DMS 273 (cell line): Measurements from ENCODE around the gene GRIN2A.
"Not testable (repeated sequence)": the region's sequence is repeated elsewhere in the genome, so short reads cannot be mapped to it uniquely, and the experiment has no call there.

ENCODE experiments used
- DNase-seq: peaks from one replicate; lab custom pipeline; 2025; ENCODE audit not compliant: unreplicated experiment; lab: John Stamatoyannopoulos, UW

GRIN2A gene

DNA sequence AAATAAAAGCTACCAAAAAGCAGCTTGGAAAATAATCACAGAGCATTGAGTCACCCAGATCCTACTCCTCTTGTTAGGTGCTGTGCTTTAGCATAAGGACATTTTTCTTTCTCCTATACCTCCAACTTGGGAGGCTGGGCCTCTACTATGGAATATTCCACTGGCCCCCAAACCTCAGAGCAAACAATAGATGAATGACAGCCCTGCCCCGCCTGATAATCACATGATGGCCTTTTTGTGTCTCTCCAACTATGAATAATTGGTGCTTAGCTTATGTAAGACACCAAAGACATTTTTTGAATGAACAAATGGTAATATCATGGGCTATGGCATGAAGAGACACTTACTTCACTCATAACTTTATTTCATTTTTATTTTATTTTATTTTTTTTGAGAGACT lies 250.2 kb downstream of the GRIN2A start:
- DNase-seq, result no peak

DNA sequence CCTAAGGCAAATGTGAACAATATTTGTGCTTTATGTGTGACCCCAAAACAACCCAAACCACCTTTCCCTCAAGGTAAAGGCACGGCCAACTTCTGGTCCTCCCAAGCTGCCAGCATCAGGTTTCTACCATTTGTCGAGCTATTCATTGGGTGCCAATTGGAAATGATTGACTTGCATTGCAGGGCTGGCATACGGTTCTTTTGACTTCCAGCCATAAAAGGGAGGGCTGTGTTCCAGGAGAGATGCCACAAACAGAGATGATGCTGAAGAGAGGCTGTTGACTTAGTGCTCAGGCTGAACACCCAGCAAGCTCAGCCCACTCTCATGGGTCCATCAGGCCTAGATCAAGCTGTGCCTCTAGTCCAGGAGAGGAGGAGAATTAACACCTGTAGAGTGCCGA lies 252.4 kb downstream of the GRIN2A start:
- peak; percentile 25 for DNase-seq

DNA sequence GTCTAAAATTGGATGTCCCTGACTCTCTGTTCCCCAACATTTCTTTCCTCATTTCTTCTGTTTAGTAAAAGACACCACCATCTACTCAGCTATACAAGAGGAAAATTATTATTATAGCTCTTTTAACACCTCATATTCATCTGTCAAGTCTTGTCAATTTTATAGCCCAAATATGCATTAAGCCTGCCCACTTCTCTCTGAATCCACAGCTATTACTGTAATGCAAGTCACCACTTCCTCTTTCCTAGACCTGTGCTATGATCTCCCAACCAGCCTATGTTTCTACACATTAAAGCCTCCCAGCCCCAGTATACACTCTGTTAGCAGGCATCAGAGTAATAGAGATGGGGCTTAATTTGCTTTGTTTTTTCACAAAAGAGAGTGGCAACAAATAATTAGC lies 252.9 kb downstream of the GRIN2A start:
- DNase-seq, result no peak

DNA sequence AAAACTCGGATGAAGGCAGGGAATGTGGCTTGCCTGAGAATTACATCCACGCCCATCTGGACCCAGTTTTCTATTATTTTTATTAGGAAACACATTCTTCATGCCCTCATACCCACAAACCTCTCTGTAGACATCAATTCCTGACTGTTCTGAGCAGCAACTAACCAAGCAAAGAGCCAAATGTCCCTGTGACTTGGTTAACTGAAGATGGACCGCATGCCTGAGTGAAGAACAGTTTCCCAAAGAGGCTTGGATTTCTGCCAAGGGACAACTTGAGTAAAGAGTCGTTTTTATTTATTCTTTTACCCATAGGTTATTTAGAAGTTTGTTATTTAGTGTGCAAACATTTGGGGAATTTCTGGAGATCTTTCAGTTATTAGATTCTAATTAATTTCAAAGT lies 259.8 kb downstream of the GRIN2A start:
- peak; percentile 9 for DNase-seq

DNA sequence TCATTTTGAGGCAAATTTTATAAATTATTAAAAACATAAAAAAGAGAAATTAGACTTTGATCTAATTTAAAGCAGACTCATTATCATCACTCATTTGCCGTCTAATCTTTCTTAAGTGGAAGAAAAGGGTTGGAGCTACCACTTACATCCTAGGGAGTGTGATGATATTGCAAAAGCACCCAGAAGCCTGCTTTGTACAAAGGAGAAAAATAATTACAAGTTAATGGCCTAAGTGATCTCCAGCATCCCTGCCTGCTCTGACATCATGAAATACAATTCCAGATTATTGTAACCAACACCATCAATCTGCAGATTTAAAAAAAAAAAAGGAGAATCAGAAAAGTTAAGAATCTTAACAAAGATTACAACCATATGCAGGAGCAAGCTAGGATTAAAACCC lies 260.2 kb downstream of the GRIN2A start:
- DNase-seq, result no peak

DNA sequence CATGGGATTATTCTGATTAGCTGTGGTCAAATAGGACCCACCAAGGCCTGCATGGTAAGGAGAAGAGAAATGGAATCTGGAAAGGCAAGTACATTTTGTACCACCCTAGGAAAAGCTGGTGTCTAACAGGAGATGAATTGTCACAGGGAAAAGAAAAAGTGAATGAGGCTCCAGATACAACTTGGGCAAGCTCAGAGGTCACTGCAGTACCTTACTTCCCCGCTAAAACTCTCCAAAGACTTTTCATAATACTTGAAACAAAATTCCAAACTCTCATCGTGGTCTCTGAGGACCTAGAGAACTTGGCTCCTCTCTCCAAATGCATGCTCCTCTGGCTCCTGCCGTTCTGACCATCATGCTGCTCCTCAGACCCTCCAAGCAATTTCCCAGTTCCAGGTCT lies 262.8 kb downstream of the GRIN2A start:
- DNase-seq, result no peak

DNA sequence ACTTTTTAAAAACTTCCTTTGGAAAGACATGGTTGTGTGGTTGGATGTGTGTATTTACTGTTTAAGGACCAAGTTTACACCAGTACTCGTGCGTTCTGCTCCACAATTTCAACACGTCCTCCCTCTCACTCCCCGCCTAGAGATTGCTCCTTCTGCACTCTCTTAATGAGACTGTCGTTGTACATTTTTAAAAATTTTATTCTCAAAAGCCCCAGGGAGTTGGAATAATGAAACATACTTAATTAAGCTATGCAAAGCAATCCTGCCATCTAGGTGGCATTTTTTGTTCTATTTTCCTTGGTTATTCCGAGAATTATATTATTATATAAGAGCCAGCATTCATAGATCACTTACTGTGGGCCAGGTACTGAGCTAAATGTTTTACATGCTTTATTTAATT lies 264.5 kb downstream of the GRIN2A start:
- no peak for DNase-seq

DNA sequence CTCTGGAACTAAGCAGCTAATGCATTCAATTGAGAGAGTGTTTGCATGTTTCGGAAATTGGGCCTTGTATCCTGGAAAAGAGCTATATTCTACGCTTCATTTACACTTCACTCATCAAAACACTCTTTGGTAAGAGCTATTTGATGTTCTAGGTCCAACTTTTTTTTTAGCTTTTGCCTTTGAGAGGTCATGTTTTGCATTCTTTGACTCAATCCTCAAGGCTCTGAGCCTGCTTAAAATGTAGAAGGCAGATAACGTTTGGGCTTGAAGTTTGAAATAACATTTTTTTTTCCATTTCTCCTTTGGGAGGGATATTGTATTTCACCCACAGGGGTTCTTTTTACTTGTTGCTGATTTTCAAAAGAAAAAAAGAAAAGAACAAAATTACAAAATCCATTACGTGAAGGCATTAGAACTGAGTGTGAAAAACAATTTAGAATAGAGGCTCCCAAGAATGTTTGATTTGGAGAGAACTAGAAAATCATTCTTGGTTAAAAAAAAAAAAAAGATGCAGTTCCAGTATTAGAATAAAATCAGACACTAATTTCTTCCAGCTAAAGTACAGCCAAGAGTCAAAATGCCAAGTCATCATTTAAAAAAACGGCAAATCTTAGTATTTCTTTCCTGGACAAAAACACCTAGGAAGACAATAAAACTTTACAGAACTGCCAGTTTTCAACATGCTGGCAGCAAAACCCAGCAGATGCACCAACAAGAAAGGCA lies 268.5 kb downstream of the GRIN2A start:
- no peak for DNase-seq

DNA sequence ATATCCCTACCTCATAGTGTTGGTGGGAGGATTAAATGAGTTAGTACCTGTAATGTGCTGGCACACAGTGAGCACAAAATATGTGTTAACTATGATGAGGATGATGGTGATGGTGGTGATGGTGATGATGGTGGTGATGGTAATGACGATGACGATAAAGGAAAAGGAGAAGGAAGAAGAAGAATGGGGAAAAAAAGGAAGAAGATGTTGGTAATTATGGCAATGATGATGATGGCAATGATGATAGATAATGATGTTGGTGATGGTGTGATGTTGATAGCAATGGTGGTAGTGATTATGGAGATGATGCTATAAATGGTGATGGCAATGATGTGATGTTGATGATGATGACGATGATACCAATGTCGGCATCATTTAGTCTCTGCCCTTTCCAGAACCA lies 270.2 kb downstream of the GRIN2A start:
- no peak for DNase-seq

DNA sequence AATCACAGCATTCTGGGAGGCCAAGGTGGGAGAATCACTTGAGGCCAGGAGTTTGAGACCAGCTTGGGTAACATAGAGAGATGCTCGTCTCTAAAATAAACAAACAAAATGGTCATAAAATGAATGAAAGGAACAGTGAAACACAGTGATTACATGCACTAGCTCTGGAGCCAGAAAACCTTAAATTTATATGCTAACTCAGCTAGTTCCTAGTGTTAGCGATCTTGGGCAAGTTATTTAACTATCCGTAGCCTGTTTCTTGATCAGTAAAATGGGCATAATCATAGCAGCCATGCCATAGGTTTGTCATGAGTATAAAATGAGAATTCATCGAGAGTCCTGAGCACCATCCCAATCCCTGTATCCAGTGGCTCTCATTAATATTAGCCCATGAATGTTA lies 271.0 kb downstream of the GRIN2A start:
- DNase-seq, result no peak

DNA sequence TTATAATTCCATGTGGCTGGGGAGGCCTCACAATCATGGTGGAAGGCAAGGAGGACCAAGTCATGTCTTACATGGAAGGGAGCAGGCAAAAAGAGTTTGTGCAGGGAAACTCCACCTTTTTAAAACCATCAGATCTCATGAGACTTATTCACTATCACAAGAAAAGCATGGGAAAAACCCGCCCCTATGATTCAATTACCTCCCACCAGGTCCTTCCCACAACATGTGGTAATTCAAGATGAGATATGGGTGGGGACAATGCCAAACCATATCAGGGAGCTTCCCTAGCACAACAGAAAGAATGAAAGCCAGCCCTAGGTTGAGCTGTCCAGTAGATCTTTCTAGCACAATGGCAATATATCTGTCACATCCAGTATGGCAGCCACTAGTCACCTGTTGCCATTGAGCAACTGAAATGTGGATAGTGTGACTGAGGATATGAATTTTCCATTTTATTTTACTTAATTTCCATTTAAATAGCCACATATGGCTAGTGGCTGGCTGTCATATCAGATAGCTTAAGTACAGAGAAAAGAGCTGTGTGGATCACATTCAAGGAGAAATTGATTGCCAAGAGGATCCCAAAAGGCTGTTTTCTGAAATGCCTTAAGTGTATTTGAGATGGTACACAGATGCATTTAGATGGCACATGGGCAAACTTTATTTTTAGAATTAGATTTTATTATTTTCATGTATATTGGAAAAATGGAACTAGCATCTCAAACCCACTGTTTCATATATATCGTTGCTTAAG lies 273.0 kb downstream of the GRIN2A start:
- DNase-seq, result no peak

DNA sequence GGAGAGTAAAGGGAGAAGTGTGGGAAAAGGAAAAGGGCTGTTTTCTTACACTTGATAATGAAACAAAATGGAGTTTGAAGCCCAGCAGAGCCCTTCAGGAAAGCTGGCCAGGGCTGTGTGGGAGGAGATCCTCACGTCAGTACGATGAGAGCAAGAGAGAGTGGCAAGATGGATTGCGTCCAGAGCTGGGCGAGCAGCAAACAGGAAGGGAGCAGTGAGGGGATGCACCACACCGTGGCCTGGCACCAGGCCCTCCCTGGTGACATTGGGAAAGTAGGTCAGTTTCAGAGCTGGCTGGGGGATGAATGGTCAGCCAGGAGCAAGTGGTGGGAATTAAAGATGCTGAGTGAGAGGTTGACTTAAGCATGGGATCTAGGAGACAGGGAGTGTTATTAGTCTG lies 273.6 kb downstream of the GRIN2A start:
- DNase-seq, result no peak

DNA sequence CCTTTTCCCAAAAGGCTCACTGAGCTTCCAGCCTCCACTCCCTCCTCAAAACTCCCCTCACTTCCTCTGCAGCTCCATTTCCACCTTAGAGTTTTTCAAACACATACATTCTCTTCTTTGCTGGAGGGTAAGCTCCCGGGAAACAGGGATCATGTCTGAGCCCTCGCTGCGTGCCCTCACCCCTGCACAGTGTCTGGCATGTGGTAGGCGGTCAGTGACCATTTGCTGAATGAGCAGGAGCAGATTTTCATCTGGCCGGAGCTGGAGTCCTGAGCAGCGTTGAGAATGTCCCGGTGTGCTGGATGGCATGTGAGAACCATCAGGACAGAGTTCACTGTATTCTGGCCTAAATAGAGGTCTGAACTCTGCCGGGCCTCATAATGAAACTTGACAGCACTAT lies 274.5 kb downstream of the GRIN2A start:
- DNase-seq, result no peak

DNA sequence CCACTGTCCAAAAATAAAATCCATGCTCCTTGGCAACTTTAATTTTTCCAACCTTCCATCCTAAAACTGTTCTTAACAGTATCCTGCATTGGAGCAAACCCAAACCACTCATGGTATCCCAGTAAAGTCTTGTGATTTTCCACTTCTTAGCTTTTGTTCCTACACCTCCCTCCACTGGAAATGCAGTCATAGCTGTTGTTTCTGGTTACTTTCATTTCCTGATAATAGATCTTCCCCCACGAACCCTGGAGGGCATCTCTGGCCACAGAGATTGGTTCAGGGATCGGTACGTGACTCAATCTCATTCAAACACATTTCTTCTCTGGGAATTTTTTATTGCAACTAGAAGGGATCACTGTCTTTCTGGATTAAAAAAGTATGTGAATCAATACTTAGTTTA lies 276.0 kb downstream of the GRIN2A start:
- no peak for DNase-seq

DNA sequence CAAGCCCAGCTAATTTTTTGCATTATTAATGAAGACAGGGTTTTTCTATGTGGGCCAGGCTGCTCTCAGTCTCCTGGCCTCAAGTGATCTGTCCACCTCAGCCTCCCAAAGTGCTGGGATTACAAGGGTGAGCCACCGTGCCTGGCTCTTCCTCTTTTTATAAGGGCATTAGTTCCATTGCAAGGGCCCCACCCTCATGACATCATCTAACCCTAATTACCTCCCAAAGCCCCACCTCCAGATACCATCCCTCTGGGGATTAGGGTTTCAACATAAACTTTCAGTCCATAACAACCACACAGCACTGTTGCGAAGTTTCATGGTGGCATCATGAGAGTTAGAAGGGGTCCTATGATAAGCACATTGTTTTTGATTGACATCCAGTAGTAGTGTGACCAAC lies 277.7 kb downstream of the GRIN2A start:
- DNase-seq, result no peak

DNA sequence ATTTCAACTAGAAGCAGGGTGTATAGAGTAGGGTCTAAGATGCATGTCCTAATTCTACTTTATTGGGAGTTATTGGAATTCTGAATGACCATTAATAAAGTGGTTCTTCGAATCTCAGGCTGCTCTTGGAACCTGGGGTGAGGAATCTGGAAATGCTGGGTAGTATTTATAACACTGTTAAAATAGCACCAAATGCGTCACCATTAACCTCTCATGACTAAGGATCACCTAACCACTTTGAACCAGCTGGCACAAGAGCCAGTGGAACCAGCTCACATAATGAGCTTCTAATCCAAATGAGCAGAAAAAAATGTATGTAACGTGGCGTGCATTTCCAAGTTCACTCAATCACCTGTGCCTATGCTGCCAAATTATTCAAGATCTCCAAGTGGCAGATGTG lies 281.7 kb downstream of the GRIN2A start:
- no peak for DNase-seq

DNA sequence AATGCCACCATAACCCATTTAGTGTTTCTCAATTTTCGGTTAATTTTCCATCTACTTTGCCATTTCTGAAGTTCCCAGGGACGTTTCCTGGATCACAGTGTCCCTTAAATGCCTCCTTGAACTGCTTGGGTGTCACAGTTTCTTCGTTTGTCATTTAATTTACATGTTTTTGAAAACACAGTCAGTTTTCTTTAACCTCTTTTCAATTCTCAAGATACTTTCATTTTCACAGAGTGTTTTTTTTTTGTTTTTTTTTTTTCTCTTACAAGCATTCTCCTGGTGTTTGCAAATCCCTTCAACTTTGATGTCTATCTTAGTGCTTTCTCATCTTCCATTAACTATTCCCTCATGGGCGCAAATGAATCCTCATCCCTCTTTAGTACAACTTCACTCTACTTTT lies 283.7 kb downstream of the GRIN2A start:
- no peak for DNase-seq

DNA sequence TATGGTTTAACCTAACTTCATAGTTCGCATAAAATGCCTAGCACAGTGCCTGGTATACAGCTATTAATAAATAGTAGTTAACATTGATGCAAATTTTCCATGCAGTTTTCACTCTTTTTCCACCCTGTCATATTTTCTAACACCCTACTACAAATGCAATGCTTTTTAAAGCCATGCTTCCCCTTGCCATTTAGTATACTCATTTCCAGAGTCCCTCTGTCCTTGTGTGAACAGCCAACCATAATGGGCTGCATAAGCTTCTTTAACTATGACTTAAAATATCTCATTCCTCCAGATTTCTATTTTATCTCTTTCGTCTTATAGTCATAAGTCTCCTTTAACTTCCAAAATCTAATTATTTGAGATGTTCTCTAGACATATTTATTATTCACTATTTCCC lies 284.1 kb downstream of the GRIN2A start:
- DNase-seq, result no peak

DNA sequence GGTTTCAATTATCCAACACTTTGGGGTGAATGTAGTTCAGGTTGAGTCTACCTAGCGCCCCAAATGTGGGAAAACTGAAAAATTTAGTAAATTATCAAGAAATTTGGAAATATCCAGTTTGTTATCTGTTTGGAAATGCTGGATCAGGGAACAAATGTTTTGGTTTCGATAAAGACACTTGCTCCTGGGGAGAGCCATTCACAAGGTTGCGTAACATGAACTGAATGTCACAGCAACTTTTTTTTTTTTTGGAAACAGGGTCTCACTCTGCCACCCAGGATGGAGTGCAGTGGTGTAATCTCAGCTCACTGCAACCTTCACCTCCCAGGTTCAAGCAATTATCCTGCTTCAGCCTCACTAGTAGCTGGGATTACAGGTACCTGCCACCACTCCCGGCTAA lies 286.4 kb downstream of the GRIN2A start:
- no peak for DNase-seq

DNA sequence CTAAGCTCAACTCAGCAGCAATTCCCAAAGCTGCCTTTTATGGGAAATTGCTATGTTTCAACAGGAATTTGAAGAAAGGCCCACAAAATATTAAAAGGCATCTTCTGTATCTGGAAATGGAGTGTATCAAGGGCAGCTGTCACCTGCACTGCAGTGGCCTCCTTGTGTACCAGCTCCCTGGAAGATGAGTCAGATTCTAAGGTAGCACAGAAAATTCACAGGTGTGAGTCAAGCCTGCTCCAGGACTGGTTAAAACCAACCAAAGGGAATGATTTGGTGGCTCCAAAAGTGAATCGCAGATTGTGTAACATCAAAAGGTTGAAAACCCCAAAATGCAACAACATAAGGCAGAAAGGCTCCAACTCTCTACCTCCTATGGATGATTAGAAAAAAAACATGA lies 296.4 kb downstream of the GRIN2A start:
- DNase-seq, result no peak

DNA sequence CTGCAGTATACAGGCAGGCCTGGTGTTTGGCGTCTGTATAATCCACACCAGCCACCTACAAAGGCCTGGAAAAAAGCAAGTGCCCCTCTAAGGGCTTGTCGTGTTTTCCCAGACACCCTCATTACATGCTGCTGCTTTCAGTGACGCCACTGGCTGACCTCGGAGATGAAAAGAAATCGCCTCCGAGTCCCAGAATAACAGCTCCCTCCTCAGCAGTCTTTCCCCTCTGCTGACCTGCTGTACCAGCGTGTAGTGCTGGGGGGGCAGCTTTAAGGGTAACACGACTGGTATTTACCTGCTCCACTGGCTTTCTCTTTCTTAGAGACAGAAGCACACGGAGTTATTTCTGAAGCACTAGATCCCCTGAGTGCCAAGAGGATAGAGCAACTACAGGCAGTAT lies 296.8 kb downstream of the GRIN2A start:
- no peak for DNase-seq

DNA sequence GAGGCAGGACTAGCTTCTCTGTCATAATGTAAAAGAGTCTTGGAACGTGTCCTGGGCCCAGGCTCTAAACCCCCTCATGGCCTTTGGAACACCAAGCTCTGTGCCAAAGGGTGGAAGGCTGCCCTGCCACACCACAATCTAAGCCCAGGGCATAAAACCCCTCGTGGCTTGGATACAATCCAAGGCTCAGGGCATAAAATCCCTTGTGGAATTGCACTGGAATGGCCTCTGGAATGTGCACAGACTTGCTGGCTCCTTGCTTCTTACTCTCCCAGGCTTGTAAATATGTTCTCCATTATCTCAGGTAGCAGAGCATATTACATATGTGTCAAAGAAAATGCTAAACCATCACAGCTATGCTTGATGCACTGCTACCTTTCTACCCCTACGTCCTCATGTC lies 306.2 kb downstream of the GRIN2A start:
- DNase-seq, result not testable (repeated sequence)

DNA sequence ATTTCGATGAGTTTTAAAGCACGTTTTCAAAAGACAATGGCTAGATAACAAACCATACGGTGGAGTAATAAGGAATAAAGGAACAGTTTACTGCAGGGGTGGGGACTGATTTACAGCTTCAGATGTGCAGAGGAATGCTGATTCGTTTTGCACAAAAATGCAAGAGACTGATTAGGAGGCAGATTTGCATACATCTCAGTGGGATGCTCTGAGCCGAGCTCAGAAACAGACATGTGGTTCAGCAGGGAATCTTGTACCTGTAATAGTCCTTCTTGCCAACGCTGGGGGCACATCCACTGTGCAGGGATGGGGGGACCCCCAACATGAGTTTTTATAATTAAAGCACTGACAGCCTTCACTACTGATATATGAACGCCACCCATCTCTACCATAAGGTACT lies 308.0 kb downstream of the GRIN2A start:
- no peak for DNase-seq
